HG03521 (cell line): ENCODE results near the gene KRT81.
A peak's percentile ranks its signal among the peaks of the same experiment; 100 is the strongest.
"Not testable (repeated sequence)": the region's sequence is repeated elsewhere in the genome, so short reads cannot be mapped to it uniquely, and the experiment has no call there.

Source experiments
- ATAC-seq: cut with Tn5 transposase; IDR thresholded peaks from one replicate; pipeline ENCODE4 v1.9.1; 2021; ENCODE audit warnings: mild to moderate bottlenecking, moderate library complexity; ENCODE audit not compliant: unreplicated experiment

KRT81 gene

GRCh38 chr12:52300796-52301691 is 9.7 kb upstream of the KRT81 start:
- ATAC-seq = no peak

- ATAC-seq = no peak
These were observed 7.4 kb upstream of the KRT81 start for GRCh38 chr12:52298677-52299190.

GRCh38 chr12:52296572-52297215 is 5.4 kb upstream of the KRT81 start:
- no peak for ATAC-seq

GRCh38 chr12:52295663-52296062 is 4.3 kb upstream of the KRT81 start:
- no peak for ATAC-seq

- ATAC-seq = no peak
These were observed 3.5 kb upstream of the KRT81 start for GRCh38 chr12:52294803-52295202.

GRCh38 chr12:52293926-52294325 is 2.6 kb upstream of the KRT81 start:
- ATAC-seq = no peak

GRCh38 chr12:52290483-52291134 is 725 bp downstream of the KRT81 start:
- ATAC-seq = not testable (repeated sequence)

GRCh38 chr12:52287816-52288805 is 3.2 kb downstream of the KRT81 start:
- ATAC-seq = peak; percentile 72

- not testable (repeated sequence) for ATAC-seq
These were observed 4.2 kb downstream of the KRT81 start for GRCh38 chr12:52286857-52287785.

GRCh38 chr12:52285851-52286530 is 5.3 kb downstream of the KRT81 start:
- no peak for ATAC-seq

GRCh38 chr12:52285172-52285745 is 6.1 kb downstream of the KRT81 start:
- ATAC-seq = no peak

GRCh38 chr12:52284562-52285171 is 6.7 kb downstream of the KRT81 start:
- no peak for ATAC-seq

GRCh38 chr12:52280796-52281560 is 10.4 kb downstream of the KRT81 start:
- no peak for ATAC-seq

GRCh38 chr12:52280319-52280795 is 11.0 kb downstream of the KRT81 start:
- no peak for ATAC-seq

- ATAC-seq = no peak
These were observed 11.7 kb downstream of the KRT81 start for GRCh38 chr12:52279422-52280318.
